RWPE1 (cell line): Measurements from ENCODE around the gene VWA8.
"Not testable (repeated sequence)": the region's sequence is repeated elsewhere in the genome, so short reads cannot be mapped to it uniquely, and the experiment has no call there.

Experiments used
- CTCF ChIA-PET: fragments of 350-600 bp; sonication (Branson Sonifier 250); formaldehyde crosslinking; extraction: SDS; loops from one replicate; lab custom pipeline; 2021; lab: Yijun Ruan, JAX
- POLR2A ChIA-PET: fragments of 400-600 bp; formaldehyde crosslinking; extraction: SDS; loops from one replicate; lab custom pipeline; 2020; ENCODE audit warnings: antibody characterized with exemption; ENCODE audit not compliant: low non-redundant PET; lab: Yijun Ruan, JAX
- DNase-seq: peaks from one replicate; pipeline ENCODE4 v3.0.0; 2012; ENCODE audit warnings: low spot score
- H3K27ac ChIP-seq: fragments of 450-650 bp; 2 replicates; pipeline ENCODE4 v1.5.1; 2017
- TF ChIP-seq, protein P1 (sequence below): fragments of 450-650 bp; conservative IDR thresholded peaks from 2 replicates; pipeline ENCODE4 v1.5.1; 2017; ENCODE audit warnings: low read depth, mild to moderate bottlenecking

The VWA8 gene

DNA sequence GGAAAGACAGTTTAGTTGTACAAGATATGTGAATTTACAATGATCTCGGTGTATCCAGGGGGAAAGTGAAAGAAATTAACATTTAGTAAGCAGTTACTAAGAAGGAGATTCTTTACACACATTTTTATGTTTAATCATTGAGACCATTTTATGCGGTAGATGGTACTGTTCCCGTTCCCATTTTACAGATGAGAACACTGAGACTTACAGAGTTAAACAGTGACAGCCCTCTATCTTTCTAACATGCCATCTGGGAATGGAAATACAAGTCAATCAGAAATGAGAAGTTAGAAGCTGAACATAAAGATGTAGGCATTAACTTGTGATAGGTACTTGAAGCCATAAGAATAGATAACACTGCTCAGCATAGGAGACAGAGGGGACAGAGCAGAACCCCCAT lies 144.9 kb downstream of the VWA8 start:
- TF ChIP-seq, protein P1, sequence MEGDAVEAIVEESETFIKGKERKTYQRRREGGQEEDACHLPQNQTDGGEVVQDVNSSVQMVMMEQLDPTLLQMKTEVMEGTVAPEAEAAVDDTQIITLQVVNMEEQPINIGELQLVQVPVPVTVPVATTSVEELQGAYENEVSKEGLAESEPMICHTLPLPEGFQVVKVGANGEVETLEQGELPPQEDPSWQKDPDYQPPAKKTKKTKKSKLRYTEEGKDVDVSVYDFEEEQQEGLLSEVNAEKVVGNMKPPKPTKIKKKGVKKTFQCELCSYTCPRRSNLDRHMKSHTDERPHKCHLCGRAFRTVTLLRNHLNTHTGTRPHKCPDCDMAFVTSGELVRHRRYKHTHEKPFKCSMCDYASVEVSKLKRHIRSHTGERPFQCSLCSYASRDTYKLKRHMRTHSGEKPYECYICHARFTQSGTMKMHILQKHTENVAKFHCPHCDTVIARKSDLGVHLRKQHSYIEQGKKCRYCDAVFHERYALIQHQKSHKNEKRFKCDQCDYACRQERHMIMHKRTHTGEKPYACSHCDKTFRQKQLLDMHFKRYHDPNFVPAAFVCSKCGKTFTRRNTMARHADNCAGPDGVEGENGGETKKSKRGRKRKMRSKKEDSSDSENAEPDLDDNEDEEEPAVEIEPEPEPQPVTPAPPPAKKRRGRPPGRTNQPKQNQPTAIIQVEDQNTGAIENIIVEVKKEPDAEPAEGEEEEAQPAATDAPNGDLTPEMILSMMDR, result no peak
- ChIA-PET CTCF (no interaction called here), POLR2A (no interaction called here)
- no peak for DNase-seq
- H3K27ac ChIP-seq, result no peak overlapping the region

DNA sequence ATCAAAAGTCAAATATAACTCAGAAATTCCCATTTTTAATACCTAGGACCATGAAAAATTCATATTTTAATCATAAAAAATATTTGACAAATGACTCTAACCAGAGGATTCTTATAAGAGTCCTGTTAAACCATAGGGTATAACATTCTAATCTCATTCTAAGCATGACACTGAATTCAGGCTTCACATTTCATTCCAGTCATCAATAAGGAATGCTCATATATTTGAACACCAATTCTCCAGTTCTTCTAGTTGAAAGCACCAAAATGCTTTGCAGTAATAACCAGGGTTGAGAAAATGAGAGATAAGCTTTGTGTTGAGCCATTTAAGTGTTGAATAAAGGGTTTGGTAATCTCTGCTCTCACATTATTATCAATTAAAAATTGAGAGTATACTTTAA lies 147.5 kb downstream of the VWA8 start:
- TF ChIP-seq, protein P1, result no peak
- POLR2A ChIA-PET, result no interaction called here
- no peak for DNase-seq
- CTCF ChIA-PET, result interaction anchor here (0.7 kb wide), 2 partner anchors 25 to 27 kb away, joined by 3 to 5 read pairs; no protein-coding TSS in a partner anchor
- no peak overlapping the region for H3K27ac ChIP-seq

DNA sequence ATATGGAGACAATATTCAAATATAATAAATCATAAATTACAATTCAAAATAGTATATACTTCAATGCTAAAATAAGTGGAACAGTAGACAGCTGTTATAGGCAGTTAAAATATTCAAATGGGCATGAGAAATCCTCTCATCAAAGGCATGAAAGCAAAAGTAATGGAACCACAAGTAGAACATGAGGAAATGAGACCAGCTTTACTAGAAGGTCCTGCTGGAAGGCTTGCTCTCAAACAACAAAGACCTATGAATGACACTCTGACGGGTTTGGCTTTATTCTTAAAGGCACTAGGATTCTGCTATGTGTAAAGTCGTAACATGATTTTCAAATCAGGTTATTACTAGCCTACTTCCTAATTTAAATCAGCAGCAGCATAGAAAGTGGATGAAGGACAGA lies 148.1 kb downstream of the VWA8 start:
- ChIA-PET CTCF (interaction anchor here (0.7 kb wide), 1 partner anchor 13 kb away, joined by 4 read pairs; no protein-coding TSS in a partner anchor), POLR2A (no interaction called here)
- TF ChIP-seq, protein P1, result no peak
- H3K27ac ChIP-seq, result no peak overlapping the region
- DNase-seq, result no peak

DNA sequence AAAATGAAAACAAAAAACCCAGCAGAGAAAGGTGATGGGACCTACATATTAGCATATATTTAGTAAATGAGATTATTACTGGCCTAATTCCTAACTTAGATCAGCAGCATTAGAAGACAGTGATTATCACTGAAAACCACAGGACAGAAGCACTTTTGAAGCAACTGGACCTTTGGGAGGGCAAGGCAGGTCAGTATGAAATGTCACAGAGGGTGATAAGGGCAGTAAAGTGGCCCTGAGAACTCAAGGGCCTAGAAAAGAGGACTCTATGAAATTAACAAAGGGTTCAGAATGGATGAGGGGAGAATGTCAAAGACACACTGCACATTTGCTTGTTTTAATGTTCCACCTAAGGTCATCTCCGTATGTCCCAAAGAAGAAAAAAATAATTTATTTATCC lies 148.7 kb downstream of the VWA8 start:
- no peak overlapping the region for H3K27ac ChIP-seq
- CTCF ChIA-PET, result interaction anchor here (0.7 kb wide), 1 partner anchor 13 kb away, joined by 4 read pairs; no protein-coding TSS in a partner anchor
- POLR2A ChIA-PET, result no interaction called here
- TF ChIP-seq, protein P1, result no peak
- no peak for DNase-seq

DNA sequence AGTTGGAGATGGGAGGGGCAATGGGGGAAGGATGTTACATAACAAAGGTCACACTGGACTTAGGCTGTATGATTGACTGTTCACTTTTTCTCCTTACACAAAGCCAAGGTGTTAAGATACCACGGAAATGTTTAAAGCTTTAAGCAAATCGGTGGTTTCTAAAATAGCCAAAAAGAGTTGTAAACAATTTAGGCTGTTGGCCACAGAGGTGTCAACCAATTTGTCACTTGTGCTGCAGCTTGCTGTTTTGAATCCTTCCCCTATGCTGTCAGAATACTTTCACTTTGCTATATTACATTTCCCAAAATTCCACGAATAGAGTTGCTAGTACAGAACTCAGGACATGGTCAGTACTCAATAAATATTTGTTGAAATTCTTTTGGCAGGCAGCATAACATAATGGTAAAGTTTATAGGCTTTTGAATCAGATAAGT lies 149.3 kb downstream of the VWA8 start:
- no peak for DNase-seq
- no peak overlapping the region for H3K27ac ChIP-seq
- ChIA-PET POLR2A (no interaction called here), CTCF (interaction anchor here (0.6 kb wide), 1 partner anchor 53 kb away, joined by 5 read pairs; no protein-coding TSS in a partner anchor)
- TF ChIP-seq, protein P1, result no peak

DNA sequence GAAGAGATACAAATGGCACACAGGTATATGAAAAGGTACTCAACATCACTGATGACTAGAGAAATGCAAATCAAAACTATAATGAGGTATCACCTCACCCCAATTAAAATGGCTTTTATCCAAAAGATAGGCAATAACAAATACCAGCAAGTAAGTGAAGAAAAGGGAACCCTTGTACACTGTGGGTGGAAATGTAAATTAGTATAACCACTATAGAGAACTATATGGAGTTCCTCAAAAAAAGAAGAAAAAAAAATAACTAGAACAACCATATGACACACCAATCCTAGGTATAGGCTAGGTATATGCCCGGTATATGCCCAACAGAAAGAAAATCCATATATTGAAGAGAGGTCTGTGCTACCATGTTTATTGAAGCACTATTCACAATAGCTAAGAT lies 150.9 kb downstream of the VWA8 start:
- no peak overlapping the region for H3K27ac ChIP-seq
- ChIA-PET POLR2A (no interaction called here), CTCF (no interaction called here)
- no peak for DNase-seq
- TF ChIP-seq, protein P1, result no peak

DNA sequence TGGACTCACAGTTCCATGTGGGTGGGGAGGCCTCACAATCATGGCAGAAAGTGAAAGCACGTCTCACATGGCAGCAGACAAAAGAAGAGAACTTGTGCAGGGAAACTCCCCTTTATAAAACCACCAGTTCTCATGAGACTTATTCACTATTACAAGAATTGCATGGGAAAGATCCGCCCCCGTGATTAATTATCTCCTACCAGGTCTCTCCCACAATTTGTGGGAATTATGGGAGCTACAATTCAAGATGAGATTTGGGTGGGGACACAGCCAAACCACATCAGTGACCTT lies 157.5 kb downstream of the VWA8 start:
- CTCF ChIA-PET, result interaction anchor here (0.7 to 1.1 kb wide), 3 partner anchors 65 to 436 kb away, joined by 3 to 4 read pairs (median 4); no protein-coding TSS in a partner anchor
- POLR2A ChIA-PET, DNase-seq, H3K27ac ChIP-seq: not testable (repeated sequence)
